ENCODE data around the gene ANKRD65. TPM values are rescaled to one million over a fixed set of nuclear protein-coding genes. Genes with fewer than 3 reads are reported as not detected.

The ANKRD65 gene
- total RNA-seq, 1 donor from 2014 or later: 0.15 TPM

- Mint-ChIP-seq H3K27me3 (ENCODE audit: insufficient read depth, low read depth) (peaks cover 11% of the 10 kb centered on the region), H3K4me3 (no peak overlapping the region), H3K27ac (no peak overlapping the region), H3K9me3 (no peaks in the 10 kb centered on the region), H3K4me1 (peaks cover 12% of the 10 kb centered on the region), H3K36me3 (no peaks in the 10 kb centered on the region)
- H3K4me3 ChIP-seq: no peak overlapping the region
- no peak overlapping the region for H3K9ac ChIP-seq
- peaks cover 3% of the 10 kb centered on the region for H4K20me1 ChIP-seq (ENCODE audit: low read depth)
- DNase-seq (ENCODE audit: low spot score): no peak
- H3K4me1 ChIP-seq: peaks cover 7% of the 10 kb centered on the region
- H3K79me2 ChIP-seq (ENCODE audit: low read depth): no peaks in the 10 kb centered on the region
- no peak overlapping the region for H2AFZ ChIP-seq (replicated peaks)
- H3F3A ChIP-seq (ENCODE audit: low read depth): peaks cover 15% of the 10 kb centered on the region
- TF ChIP-seq EZH2 (IDR thresholded peaks at IDR 0.05): no peak
- TF ChIP-seq, protein P1, sequence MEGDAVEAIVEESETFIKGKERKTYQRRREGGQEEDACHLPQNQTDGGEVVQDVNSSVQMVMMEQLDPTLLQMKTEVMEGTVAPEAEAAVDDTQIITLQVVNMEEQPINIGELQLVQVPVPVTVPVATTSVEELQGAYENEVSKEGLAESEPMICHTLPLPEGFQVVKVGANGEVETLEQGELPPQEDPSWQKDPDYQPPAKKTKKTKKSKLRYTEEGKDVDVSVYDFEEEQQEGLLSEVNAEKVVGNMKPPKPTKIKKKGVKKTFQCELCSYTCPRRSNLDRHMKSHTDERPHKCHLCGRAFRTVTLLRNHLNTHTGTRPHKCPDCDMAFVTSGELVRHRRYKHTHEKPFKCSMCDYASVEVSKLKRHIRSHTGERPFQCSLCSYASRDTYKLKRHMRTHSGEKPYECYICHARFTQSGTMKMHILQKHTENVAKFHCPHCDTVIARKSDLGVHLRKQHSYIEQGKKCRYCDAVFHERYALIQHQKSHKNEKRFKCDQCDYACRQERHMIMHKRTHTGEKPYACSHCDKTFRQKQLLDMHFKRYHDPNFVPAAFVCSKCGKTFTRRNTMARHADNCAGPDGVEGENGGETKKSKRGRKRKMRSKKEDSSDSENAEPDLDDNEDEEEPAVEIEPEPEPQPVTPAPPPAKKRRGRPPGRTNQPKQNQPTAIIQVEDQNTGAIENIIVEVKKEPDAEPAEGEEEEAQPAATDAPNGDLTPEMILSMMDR (IDR thresholded peaks at IDR 0.05): no peak
- TF ChIP-seq EZH2phosphoT487 (IDR thresholded peaks at IDR 0.05): no peak
- no peaks in the 10 kb centered on the region for H3K36me3 ChIP-seq
- peaks cover 26% of the 10 kb centered on the region for H3K27me3 ChIP-seq
- no peak overlapping the region for H3K27ac ChIP-seq
- H3K9me3 ChIP-seq (ENCODE audit: low read depth): no peaks in the 10 kb centered on the region
- no peak overlapping the region for H3K4me2 ChIP-seq
These were observed 18.6 kb upstream of the ANKRD65 start for GRCh38 chr1:1439546-1440261.

DNA sequence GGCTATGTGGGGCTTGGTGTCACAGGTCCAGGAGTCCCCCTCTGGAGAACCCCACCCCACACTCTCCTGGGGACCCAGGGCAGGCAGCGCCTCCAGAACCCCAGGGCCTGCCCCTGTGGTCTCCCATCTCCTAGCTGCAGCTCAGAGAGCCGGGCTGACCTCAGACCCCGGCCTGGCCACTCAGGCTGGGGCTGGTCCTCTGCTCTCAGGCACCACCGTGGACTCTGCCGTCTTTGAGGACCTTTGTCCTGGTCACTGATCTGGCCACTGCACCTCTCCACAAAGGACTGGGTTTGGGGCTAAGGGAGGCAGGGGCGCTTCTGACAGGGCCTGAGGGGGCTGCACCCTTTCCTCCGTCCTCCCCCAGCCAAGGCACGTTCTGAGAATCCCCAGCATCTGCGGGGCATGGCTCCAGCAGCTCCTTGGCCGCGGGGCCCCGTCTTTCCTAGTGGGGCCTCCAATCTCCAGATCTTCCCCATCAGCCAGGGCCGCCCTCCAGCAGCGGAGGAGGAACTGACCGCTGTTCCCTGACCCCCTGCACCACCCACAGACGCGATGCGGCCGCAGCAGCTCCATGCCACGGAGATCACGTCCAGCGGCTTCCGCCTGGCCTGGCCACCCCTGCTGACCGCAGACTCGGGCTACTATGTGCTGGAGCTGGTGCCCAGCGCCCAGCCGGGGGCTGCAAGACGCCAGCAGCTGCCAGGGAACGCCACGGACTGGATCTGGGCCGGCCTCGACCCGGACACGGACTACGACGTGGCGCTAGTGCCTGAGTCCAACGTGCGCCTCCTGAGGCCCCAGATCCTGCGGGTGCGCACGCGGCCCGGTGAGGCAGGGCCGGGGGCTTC lies 17.7 kb upstream of the ANKRD65 start:
- H3K27me3 ChIP-seq: peaks cover 35% of the 10 kb centered on the region
- H4K20me1 ChIP-seq (ENCODE audit: low read depth): peaks cover 3% of the 10 kb centered on the region
- Mint-ChIP-seq H3K27ac (no peak overlapping the region), H3K9me3 (no peaks in the 10 kb centered on the region), H3K4me3 (no peak overlapping the region), H3K4me1 (peaks cover 13% of the 10 kb centered on the region), H3K36me3 (no peaks in the 10 kb centered on the region), H3K27me3 (ENCODE audit: insufficient read depth, low read depth) (peaks cover 11% of the 10 kb centered on the region)
- H3K4me3 ChIP-seq: no peak overlapping the region
- H3K4me1 ChIP-seq: peaks cover 16% of the 10 kb centered on the region
- no peaks in the 10 kb centered on the region for H3K79me2 ChIP-seq (ENCODE audit: low read depth)
- H3K9ac ChIP-seq: no peak overlapping the region
- peaks cover 24% of the 10 kb centered on the region for H3F3A ChIP-seq (ENCODE audit: low read depth)
- no peak overlapping the region for H3K4me2 ChIP-seq
- no peak overlapping the region for H3K27ac ChIP-seq
- no peak for DNase-seq (ENCODE audit: low spot score)
- no peaks in the 10 kb centered on the region for H3K36me3 ChIP-seq
- no peaks in the 10 kb centered on the region for H3K9me3 ChIP-seq (ENCODE audit: low read depth)
- no peak for TF ChIP-seq EZH2phosphoT487 (IDR thresholded peaks at IDR 0.05)
- no peak for TF ChIP-seq EZH2 (IDR thresholded peaks at IDR 0.05)
- TF ChIP-seq, protein P1 (IDR thresholded peaks at IDR 0.05): no peak
- H2AFZ ChIP-seq (replicated peaks): no peak overlapping the region

DNA sequence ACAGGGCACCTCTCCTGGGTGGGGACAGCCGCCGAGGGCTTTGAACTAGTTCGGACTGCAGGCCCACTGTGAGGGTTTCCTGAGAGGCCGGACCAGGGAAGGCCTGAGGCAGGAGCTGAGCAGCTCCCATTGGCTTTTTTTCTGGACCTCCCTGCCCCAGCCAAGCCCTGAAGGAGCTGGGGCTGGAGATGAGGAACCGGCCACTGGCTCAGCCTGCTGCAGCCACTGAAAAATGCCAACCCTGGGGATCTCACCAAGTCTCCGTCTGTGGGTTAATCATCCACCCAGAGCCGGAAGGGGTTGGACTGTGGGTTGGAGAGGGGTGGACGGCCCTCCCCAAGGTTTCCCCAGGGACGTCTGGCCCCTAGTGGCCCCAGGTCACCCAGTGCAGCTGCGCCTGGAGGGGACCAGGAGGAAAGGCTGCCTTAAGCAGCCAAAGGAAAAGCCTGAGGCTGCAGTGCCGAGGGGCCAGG lies 16.9 kb upstream of the ANKRD65 start:
- Mint-ChIP-seq H3K4me1 (peaks cover 18% of the 10 kb centered on the region), H3K36me3 (no peaks in the 10 kb centered on the region), H3K9me3 (no peaks in the 10 kb centered on the region), H3K4me3 (no peak overlapping the region), H3K27me3 (ENCODE audit: insufficient read depth, low read depth) (peaks cover 11% of the 10 kb centered on the region), H3K27ac (no peak overlapping the region)
- Histone ChIP-seq H3K27ac (no peak overlapping the region), H3K4me3 (no peak overlapping the region), H3K4me2 (no peak overlapping the region), H2AFZ (replicated peaks) (no peak overlapping the region), H3K79me2 (ENCODE audit: low read depth) (no peaks in the 10 kb centered on the region), H3K36me3 (no peaks in the 10 kb centered on the region), H3F3A (ENCODE audit: low read depth) (peaks cover 33% of the 10 kb centered on the region), H3K4me1 (peaks cover 24% of the 10 kb centered on the region), H3K9me3 (ENCODE audit: low read depth) (no peaks in the 10 kb centered on the region), H4K20me1 (ENCODE audit: low read depth) (peaks cover 7% of the 10 kb centered on the region), H3K9ac (no peak overlapping the region), H3K27me3 (peaks cover 35% of the 10 kb centered on the region)
- DNase-seq (ENCODE audit: low spot score): no peak
- TF ChIP-seq EZH2phosphoT487 (IDR thresholded peaks at IDR 0.05): no peak
- no peak for TF ChIP-seq EZH2 (IDR thresholded peaks at IDR 0.05)
- TF ChIP-seq, protein P1 (IDR thresholded peaks at IDR 0.05): no peak

All from neural progenitor cell (in vitro differentiated cells).